Measurements from ENCODE around the gene DMRTC2. TPM values are rescaled to one million over a fixed set of nuclear protein-coding genes. Genes with fewer than 3 reads are reported as not detected.

DMRTC2 gene
- total and polyA plus RNA-seq, 4 experiments from 2014 or later, result not detected

DNA sequence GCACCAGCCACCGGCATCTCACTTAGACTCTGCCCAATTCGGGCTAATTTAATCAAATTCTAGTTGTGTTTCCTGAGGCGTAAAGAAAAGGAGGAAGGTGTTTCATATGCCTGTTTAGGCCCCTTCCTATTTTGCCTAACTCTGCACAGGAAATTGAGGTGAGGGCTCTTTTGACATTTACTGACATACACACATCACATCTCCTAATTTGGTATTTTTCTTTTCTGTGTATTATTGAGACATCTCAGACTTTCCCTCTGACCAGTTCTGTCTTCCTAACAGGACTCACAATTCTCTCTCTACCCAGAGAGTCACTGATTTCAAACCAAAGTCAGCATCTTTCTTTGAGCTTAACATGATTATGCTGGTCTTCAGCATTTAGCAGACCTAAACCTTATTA is 40.5 kb upstream of the DMRTC2 start:
- Mint-ChIP-seq H3K36me3 (no peaks in the 10 kb centered on the region), H3K9me3 (peaks cover 0 to 3% (median 0%) of the 10 kb centered on the region in 8 donors), H3K27ac (peak overlapping the region in 1 of 7 donors; percentile 65), H3K4me3 (peak overlapping the region in 1 of 8 donors; percentile 11), H3K27me3 (peaks cover 0 to 4% of the 10 kb centered on the region in 2 donors), H3K4me1 (peaks cover 3 to 11% (median 5%) of the 10 kb centered on the region in 4 donors)
- intact Hi-C loops (cut with micrococcal nuclease), result no loop called here
- POLR2A ChIA-PET (ENCODE audit: partially characterized antibody), result no interaction called here
- Histone ChIP-seq H3K27ac (ENCODE audit: low read depth, low read length) (no peak overlapping the region), H3K4me1 (ENCODE audit: insufficient read depth, low read length) (no peaks in the 10 kb centered on the region), H3K27me3 (ENCODE audit: insufficient read depth, low read length) (no peaks in the 10 kb centered on the region), H3K36me3 (ENCODE audit: insufficient read depth, low read length) (no peaks in the 10 kb centered on the region), H3K9me3 (ENCODE audit: control insufficient read depth in 1 of 2, low read length in 2 of 2) (no peaks in the 10 kb centered on the region), H3K4me3 (ENCODE audit: low read length in 2 of 2) (no peak overlapping the region)
- CTCF ChIA-PET (ENCODE audit: partially characterized antibody), result interaction anchor here (0.7 to 2.5 kb wide), 2 partner anchors 10 to 61 kb away, joined by 3 to 8 read pairs; no protein-coding TSS in a partner anchor
- no peak for DNase-seq

DNA sequence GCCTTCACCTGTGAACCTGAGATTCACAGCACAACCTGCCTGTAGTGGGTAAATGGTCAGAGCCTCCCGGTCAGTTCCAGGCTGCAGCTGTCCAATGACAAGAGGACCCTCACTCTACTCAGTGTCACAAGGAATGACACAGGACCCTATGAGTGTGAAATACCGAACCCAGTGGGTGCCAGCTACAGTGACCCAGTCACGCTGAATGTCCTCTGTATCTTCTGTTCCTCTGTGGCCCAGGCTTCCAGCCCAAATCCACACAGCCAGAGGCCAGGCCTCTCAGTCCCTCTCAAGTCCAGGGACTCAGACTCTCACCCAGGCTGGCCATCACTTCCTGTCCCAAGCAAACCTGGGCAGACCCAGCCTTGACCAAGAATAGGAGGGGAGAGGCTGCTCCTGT is 37.7 kb upstream of the DMRTC2 start:
- Histone ChIP-seq H3K27ac (ENCODE audit: low read depth, low read length) (no peak overlapping the region), H3K4me1 (ENCODE audit: insufficient read depth, low read length) (no peaks in the 10 kb centered on the region), H3K27me3 (ENCODE audit: insufficient read depth, low read length) (no peaks in the 10 kb centered on the region), H3K36me3 (ENCODE audit: insufficient read depth, low read length) (no peaks in the 10 kb centered on the region), H3K4me3 (ENCODE audit: low read length in 2 of 2) (no peak overlapping the region), H3K9me3 (ENCODE audit: control insufficient read depth in 1 of 2, low read length in 2 of 2) (no peaks in the 10 kb centered on the region)
- intact Hi-C loops (cut with micrococcal nuclease), result no loop called here
- Mint-ChIP-seq H3K27me3 (peaks cover 0 to 6% of the 10 kb centered on the region in 2 donors), H3K9me3 (peaks cover 0 to 1% (median 0%) of the 10 kb centered on the region in 8 donors), H3K4me1 (peaks cover 3 to 8% (median 5%) of the 10 kb centered on the region in 4 donors), H3K36me3 (no peaks in the 10 kb centered on the region), H3K4me3 (no peak overlapping the region), H3K27ac (no peak overlapping the region)
- CTCF ChIA-PET (ENCODE audit: partially characterized antibody), result no interaction called here
- POLR2A ChIA-PET (ENCODE audit: partially characterized antibody), result no interaction called here
- no peak for DNase-seq

DNA sequence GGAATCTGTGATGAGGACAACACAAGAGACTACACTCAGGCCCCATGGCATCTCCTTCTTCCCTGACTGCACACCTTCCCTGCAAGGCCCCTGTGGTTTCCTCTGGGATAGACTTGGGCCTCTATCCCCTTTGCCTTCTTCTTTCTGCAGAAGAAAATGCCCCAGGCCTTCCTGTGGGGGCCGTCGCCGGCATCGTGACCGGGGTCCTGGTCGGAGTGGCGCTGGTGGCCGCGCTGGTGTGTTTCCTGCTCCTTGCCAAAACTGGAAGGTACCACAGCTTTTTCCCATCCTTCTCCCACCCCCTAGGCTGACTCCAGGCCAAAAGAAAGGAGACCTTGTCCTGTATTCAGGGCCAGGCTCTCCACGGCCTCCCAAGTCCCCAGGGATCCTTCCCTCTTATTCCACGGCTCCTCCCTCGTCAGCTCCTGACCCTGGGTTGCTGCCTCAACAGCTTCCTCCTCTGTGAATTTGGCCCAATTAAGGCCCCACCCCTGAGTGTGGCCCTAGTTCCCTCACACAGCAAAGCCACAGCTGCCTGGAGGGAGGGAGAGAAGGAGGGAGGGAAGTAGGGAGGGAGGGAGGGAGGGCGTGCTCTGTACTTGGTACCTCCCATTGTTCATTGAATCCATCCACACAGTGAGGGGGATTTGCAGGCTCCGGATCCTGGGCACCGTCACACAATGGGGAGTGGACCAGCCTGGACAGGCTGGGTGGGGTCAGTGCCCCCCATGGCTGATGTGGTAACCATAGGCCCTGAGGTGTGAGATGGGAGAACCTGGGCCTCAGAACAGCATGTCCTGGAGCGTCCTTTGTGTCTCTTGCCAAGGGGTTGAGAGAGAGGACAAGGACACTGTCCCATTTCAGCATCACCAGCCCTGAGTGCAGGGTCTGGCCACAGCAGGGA is 35.9 kb upstream of the DMRTC2 start:
- H3K27ac Mint-ChIP-seq, result no peak overlapping the region
- peaks cover 0 to 1% (median 0%) of the 10 kb centered on the region in 8 donors for H3K9me3 Mint-ChIP-seq
- intact Hi-C loops (cut with micrococcal nuclease), result no loop called here

GRCh38 chr19:41810301-41810700 is 34.5 kb upstream of the DMRTC2 start:
- Histone ChIP-seq H3K36me3 (ENCODE audit: insufficient read depth, low read length) (no peaks in the 10 kb centered on the region), H3K4me3 (ENCODE audit: low read length in 2 of 2) (no peak overlapping the region), H3K4me1 (ENCODE audit: insufficient read depth, low read length) (no peaks in the 10 kb centered on the region), H3K27ac (ENCODE audit: low read depth, low read length) (no peak overlapping the region), H3K9me3 (ENCODE audit: control insufficient read depth in 1 of 2, low read length in 2 of 2) (no peaks in the 10 kb centered on the region), H3K27me3 (ENCODE audit: insufficient read depth, low read length) (no peaks in the 10 kb centered on the region)
- H3K27ac Mint-ChIP-seq, result peak overlapping the region in 1 of 7 donors; percentile 36
- no peak for DNase-seq
- H3K4me3 Mint-ChIP-seq, result no peak overlapping the region
- intact Hi-C loops (cut with micrococcal nuclease), result no loop called here
- ChIA-PET POLR2A (ENCODE audit: partially characterized antibody) (no interaction called here), CTCF (ENCODE audit: partially characterized antibody) (interaction anchor here (1.0 to 1.4 kb wide), 2 partner anchors 15 to 57 kb away, joined by 3 to 5 read pairs; no protein-coding TSS in a partner anchor)
- H3K36me3 Mint-ChIP-seq, result no peaks in the 10 kb centered on the region
- H3K9me3 Mint-ChIP-seq, result peaks cover 0 to 1% (median 0%) of the 10 kb centered on the region in 8 donors
- peaks cover 0 to 6% of the 10 kb centered on the region in 2 donors for H3K27me3 Mint-ChIP-seq
- peaks cover 3 to 5% (median 3%) of the 10 kb centered on the region in 4 donors for H3K4me1 Mint-ChIP-seq

More for the DNA sequence above, 35.9 kb upstream of the DMRTC2 start:
- Mint-ChIP-seq H3K4me3 (no peak overlapping the region), H3K4me1 (peaks cover 3 to 7% (median 5%) of the 10 kb centered on the region in 4 donors), H3K27me3 (peaks cover 0 to 6% of the 10 kb centered on the region in 2 donors), H3K36me3 (no peaks in the 10 kb centered on the region)
- Histone ChIP-seq H3K4me3 (ENCODE audit: low read length in 2 of 2) (no peak overlapping the region), H3K27me3 (ENCODE audit: insufficient read depth, low read length) (no peaks in the 10 kb centered on the region), H3K4me1 (ENCODE audit: insufficient read depth, low read length) (no peaks in the 10 kb centered on the region), H3K27ac (ENCODE audit: low read depth, low read length) (no peak overlapping the region), H3K36me3 (ENCODE audit: insufficient read depth, low read length) (no peaks in the 10 kb centered on the region), H3K9me3 (ENCODE audit: control insufficient read depth in 1 of 2, low read length in 2 of 2) (no peaks in the 10 kb centered on the region)
- no peak for DNase-seq
- CTCF ChIA-PET (ENCODE audit: partially characterized antibody), result no interaction called here
- POLR2A ChIA-PET (ENCODE audit: partially characterized antibody), result no interaction called here

DNA sequence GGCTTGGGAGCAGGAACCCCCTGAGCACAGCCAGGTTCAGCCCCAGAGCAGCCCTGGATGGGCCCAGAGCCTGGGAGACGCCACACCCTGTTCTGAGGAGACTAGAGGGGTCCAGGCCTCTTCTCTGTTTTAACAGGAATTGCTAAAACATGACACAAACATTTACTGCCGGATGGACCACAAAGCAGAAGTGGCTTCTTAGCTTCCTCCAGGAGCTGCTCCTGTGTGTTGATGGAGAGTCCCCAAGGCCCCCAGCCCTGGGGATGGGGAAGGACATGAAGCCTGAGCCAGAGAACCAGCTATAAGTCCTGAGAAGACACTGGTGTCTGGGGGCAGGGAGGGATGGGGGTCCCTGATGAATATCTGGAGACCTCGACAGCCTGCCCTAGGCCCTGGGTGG is 33.8 kb upstream of the DMRTC2 start:
- H3K36me3 Mint-ChIP-seq, result no peaks in the 10 kb centered on the region
- no peaks in the 10 kb centered on the region for H3K4me1 ChIP-seq (ENCODE audit: insufficient read depth, low read length)

GRCh38 chr19:41811981-41812380 is 32.9 kb upstream of the DMRTC2 start:
- CTCF ChIA-PET (ENCODE audit: partially characterized antibody), result interaction anchor here (1.1 kb wide), 1 partner anchor 9 kb away, joined by 3 read pairs; no protein-coding TSS in a partner anchor
- H3K27me3 Mint-ChIP-seq, result peaks cover 0 to 6% of the 10 kb centered on the region in 2 donors
- no peaks in the 10 kb centered on the region for H3K4me1 ChIP-seq (ENCODE audit: insufficient read depth, low read length)

More for the DNA sequence above, 33.8 kb upstream of the DMRTC2 start:
- Histone ChIP-seq H3K27ac (ENCODE audit: low read depth, low read length) (no peak overlapping the region), H3K27me3 (ENCODE audit: insufficient read depth, low read length) (no peaks in the 10 kb centered on the region), H3K36me3 (ENCODE audit: insufficient read depth, low read length) (no peaks in the 10 kb centered on the region), H3K9me3 (ENCODE audit: control insufficient read depth in 1 of 2, low read length in 2 of 2) (no peaks in the 10 kb centered on the region), H3K4me3 (ENCODE audit: low read length in 2 of 2) (no peak overlapping the region)
- Mint-ChIP-seq H3K27ac (no peak overlapping the region), H3K4me3 (no peak overlapping the region), H3K27me3 (peaks cover 0 to 6% of the 10 kb centered on the region in 2 donors), H3K9me3 (no peaks in the 10 kb centered on the region), H3K4me1 (peaks cover 3 to 6% (median 4%) of the 10 kb centered on the region in 4 donors)
- CTCF ChIA-PET (ENCODE audit: partially characterized antibody), result interaction anchor here (1.4 kb wide), 1 partner anchor 16 kb away, joined by 5 read pairs; no protein-coding TSS in a partner anchor
- POLR2A ChIA-PET (ENCODE audit: partially characterized antibody), result no interaction called here
- no peak for DNase-seq
- intact Hi-C loops (cut with micrococcal nuclease), result no loop called here

GRCh38 chr19:41813911-41814310 is 30.9 kb upstream of the DMRTC2 start:
- ChIA-PET CTCF (ENCODE audit: partially characterized antibody) (interaction anchor here (1.3 to 1.9 kb wide), 3 partner anchors 21 to 60 kb away, joined by 3 to 4 read pairs (median 4); no protein-coding TSS in a partner anchor), POLR2A (ENCODE audit: partially characterized antibody) (no interaction called here)
- peaks cover 2% of the 10 kb centered on the region in 2 donors for H3K27me3 Mint-ChIP-seq
- no peak overlapping the region for H3K4me3 Mint-ChIP-seq
- H3K4me1 Mint-ChIP-seq, result peaks cover 3 to 6% (median 4%) of the 10 kb centered on the region in 4 donors
- no peak overlapping the region for H3K27ac ChIP-seq (ENCODE audit: low read depth, low read length)
- H3K9me3 Mint-ChIP-seq, result no peaks in the 10 kb centered on the region
- H3K36me3 ChIP-seq (ENCODE audit: insufficient read depth, low read length), result no peaks in the 10 kb centered on the region
- H3K27ac Mint-ChIP-seq, result no peak overlapping the region
- intact Hi-C loops (cut with micrococcal nuclease), result no loop called here
- H3K4me3 ChIP-seq (ENCODE audit: low read length in 2 of 2), result no peak overlapping the region
- no peak for DNase-seq
- no peaks in the 10 kb centered on the region for H3K27me3 ChIP-seq (ENCODE audit: insufficient read depth, low read length)
- no peaks in the 10 kb centered on the region for H3K9me3 ChIP-seq (ENCODE audit: control insufficient read depth in 1 of 2, low read length in 2 of 2)
- no peaks in the 10 kb centered on the region for H3K36me3 Mint-ChIP-seq
- H3K4me1 ChIP-seq (ENCODE audit: insufficient read depth, low read length), result no peaks in the 10 kb centered on the region

More at GRCh38 chr19:41811981-41812380, 32.9 kb upstream of the DMRTC2 start:
- H3K36me3 Mint-ChIP-seq, result no peaks in the 10 kb centered on the region
- no peak overlapping the region for H3K27ac Mint-ChIP-seq
- DNase-seq, result no peak
- H3K9me3 ChIP-seq (ENCODE audit: control insufficient read depth in 1 of 2, low read length in 2 of 2), result no peaks in the 10 kb centered on the region
- H3K4me3 ChIP-seq (ENCODE audit: low read length in 2 of 2), result no peak overlapping the region
- peaks cover 3 to 6% (median 4%) of the 10 kb centered on the region in 4 donors for H3K4me1 Mint-ChIP-seq
- no peaks in the 10 kb centered on the region for H3K9me3 Mint-ChIP-seq
- no peaks in the 10 kb centered on the region for H3K27me3 ChIP-seq (ENCODE audit: insufficient read depth, low read length)
- H3K27ac ChIP-seq (ENCODE audit: low read depth, low read length), result no peak overlapping the region
- H3K4me3 Mint-ChIP-seq, result no peak overlapping the region
- POLR2A ChIA-PET (ENCODE audit: partially characterized antibody), result no interaction called here
- no peaks in the 10 kb centered on the region for H3K36me3 ChIP-seq (ENCODE audit: insufficient read depth, low read length)
- intact Hi-C loops (cut with micrococcal nuclease), result no loop called here
